Parathyroid adenoma (tissue), 2 donors: ENCODE results near the gene CYB561.

Experiments used
- H2AFZ ChIP-seq: fragments of 300-600 bp; sonication (generic); one replicate; pipeline ENCODE4 v1.7.0; 2017; ENCODE audit warnings: antibody characterized with exemption, mild to moderate bottlenecking
- H3K27ac ChIP-seq: fragments of 300-600 bp; sonication (generic); one replicate; pipeline ENCODE4 v1.7.0; 2017
- H3K27me3 ChIP-seq: fragments of 300-600 bp; sonication (generic); one replicate; pipeline ENCODE4 v1.7.0; 2017; ENCODE audit warnings: low read length; ENCODE audit not compliant: control insufficient read depth, insufficient read depth
- H3K36me3 ChIP-seq: fragments of 300-600 bp; sonication (generic); one replicate; pipeline ENCODE4 v1.7.0; 2017; ENCODE audit warnings: low read length; ENCODE audit not compliant: control insufficient read depth, insufficient read depth
- H3K4me1 ChIP-seq: fragments of 300-600 bp; sonication (generic); one replicate; pipeline ENCODE4 v1.7.0; 2017; ENCODE audit warnings: control low read depth
- H3K4me2 ChIP-seq: fragments of 300-600 bp; sonication (generic); one replicate; pipeline ENCODE4 v1.7.0; 2017; ENCODE audit warnings: low read length
- H3K4me3 ChIP-seq: fragments of 300-600 bp; sonication (generic); one replicate; pipeline ENCODE4 v1.7.0; 2017; ENCODE audit warnings: low read depth, low read length
- H3K79me2 ChIP-seq: fragments of 300-600 bp; sonication (generic); one replicate; pipeline ENCODE4 v1.7.0; 2017; ENCODE audit warnings: control low read depth
- H3K9ac ChIP-seq: fragments of 300-600 bp; sonication (generic); one replicate; pipeline ENCODE4 v1.7.0; 2017; ENCODE audit warnings: mild to moderate bottlenecking
- H3K9me3 ChIP-seq: fragments of 300-600 bp; sonication (generic); one replicate; pipeline ENCODE4 v1.7.0; 2017; ENCODE audit warnings: low read length; ENCODE audit not compliant: control insufficient read depth
- TF ChIP-seq, protein P1 (sequence below): fragments of 300-600 bp; sonication (generic); IDR thresholded peaks from one replicate; pipeline ENCODE4 v1.7.0; 2017; ENCODE audit warnings: antibody characterized with exemption, mild to moderate bottlenecking
- donor health status: primary hyperparathyroidism.

Gene CYB561

DNA sequence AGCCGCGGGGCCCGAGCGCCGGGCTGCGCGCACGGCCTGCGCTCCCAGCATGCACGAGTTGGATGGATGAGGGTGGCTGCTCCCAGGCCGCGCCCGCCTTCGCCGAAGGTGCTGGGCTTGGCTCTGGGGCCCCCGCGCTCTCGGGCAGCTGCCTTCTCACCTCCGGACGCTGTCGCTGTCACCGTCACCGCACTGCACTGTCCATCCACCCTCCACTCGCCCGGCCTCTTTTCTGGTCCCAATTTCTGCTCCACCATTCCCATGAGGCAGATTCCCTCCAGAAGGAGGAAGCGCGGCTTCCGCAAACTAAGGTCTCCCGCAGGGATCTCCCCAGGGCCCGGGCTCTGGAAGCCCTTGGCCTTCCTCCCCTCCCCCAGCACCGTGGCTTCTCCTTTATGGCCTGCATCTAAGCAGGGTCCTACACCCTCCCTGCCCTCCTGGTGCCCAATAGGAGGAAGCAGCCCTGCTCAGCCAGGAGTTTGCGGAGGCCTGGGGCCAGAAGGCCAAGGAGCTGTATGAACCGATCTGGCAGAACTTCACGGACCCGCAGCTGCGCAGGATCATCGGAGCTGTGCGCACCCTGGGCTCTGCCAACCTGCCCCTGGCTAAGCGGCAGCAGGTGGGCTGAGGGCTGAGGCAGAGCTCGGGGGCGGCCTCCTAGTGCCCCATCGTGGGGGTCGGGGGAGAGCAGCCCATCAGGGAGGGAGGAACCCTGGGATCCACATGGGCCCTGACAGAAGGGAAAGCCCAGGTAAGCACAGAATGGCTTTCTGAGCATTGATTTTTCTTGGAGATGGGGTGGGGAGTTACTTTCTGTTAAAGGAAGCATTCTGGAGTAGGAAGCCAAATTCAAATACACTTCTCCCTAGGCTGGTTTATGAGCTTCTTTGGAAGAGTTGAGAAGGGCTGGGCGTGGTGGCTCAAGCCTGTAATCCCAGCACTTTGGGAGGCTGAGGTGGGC is 31.7 kb upstream of the CYB561 start:
- no peaks in the 10 kb centered on the region for H3K9me3 ChIP-seq
- peak overlapping the region; percentile 35 for H3K4me3 ChIP-seq
- H2AFZ ChIP-seq, result peak overlapping the region; percentile 51
- peak overlapping the region; percentile 79 for H3K4me2 ChIP-seq
- H3K79me2 ChIP-seq, result peaks cover 5% of the 10 kb centered on the region
- TF ChIP-seq, protein P1, sequence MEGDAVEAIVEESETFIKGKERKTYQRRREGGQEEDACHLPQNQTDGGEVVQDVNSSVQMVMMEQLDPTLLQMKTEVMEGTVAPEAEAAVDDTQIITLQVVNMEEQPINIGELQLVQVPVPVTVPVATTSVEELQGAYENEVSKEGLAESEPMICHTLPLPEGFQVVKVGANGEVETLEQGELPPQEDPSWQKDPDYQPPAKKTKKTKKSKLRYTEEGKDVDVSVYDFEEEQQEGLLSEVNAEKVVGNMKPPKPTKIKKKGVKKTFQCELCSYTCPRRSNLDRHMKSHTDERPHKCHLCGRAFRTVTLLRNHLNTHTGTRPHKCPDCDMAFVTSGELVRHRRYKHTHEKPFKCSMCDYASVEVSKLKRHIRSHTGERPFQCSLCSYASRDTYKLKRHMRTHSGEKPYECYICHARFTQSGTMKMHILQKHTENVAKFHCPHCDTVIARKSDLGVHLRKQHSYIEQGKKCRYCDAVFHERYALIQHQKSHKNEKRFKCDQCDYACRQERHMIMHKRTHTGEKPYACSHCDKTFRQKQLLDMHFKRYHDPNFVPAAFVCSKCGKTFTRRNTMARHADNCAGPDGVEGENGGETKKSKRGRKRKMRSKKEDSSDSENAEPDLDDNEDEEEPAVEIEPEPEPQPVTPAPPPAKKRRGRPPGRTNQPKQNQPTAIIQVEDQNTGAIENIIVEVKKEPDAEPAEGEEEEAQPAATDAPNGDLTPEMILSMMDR, result no peak
- H3K36me3 ChIP-seq, result no peaks in the 10 kb centered on the region
- peaks cover 63% of the 10 kb centered on the region for H3K4me1 ChIP-seq
- no peaks in the 10 kb centered on the region for H3K27me3 ChIP-seq
- peak overlapping the region; percentile 97 for H3K27ac ChIP-seq
- peak overlapping the region; percentile 77 for H3K9ac ChIP-seq

DNA sequence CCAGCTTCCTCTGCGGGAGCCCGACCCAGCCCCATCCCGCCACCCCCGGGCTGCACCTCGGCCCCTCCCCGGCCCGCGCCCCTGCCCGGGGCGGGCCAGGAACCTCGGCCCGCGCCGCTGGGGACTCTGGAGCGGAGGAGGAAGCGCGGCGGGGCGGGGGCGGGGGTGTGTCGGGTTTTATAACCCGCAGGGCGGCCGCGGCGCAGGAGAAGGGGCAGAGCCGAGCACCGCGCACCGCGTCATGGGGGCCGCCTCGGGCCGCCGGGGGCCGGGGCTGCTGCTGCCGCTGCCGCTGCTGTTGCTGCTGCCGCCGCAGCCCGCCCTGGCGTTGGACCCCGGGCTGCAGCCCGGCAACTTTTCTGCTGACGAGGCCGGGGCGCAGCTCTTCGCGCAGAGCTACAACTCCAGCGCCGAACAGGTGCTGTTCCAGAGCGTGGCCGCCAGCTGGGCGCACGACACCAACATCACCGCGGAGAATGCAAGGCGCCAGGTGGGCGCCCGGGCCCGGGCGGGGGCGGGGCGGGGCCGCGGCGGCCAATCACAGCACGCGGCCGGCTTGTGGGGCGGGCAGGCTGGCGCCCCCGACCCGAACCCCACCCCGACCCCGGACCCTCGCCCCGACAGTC is 30.9 kb upstream of the CYB561 start, which contains the start of gene ACE:
ACE (plus strand) TSS at position 208 of the 626 bp plus-strand sequence; CDS start at position 242, 34 bp downstream.
- H3K4me1 ChIP-seq, result peaks cover 64% of the 10 kb centered on the region
- TF ChIP-seq, protein P1, result no peak

DNA sequence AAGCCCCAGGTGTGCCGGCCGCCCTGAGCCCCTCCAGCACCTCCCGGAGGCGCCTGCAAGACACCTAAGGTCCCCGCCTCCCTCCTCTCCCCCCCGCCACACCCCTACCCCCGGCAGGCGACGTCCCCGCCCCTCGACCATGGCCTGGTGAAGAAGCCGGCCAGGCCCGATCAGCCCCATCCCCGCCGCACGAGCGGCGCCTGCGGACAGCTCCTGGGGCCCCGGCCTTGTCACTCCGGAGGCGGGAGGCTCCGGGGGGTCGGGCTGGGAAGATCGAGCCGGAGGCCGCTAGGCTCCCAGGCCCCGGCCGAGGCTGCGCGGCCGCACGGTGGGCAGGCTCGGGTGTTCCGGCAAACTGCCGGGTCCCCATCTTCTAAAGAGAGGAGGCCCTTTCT is 30.4 kb upstream of the CYB561 start:
- Histone ChIP-seq H3K27ac (peak overlapping the region; percentile 97), H2AFZ (peak overlapping the region; percentile 73), H3K4me2 (peak overlapping the region; percentile 79), H3K27me3 (no peaks in the 10 kb centered on the region), H3K9ac (peak overlapping the region; percentile 61), H3K4me1 (peaks cover 66% of the 10 kb centered on the region), H3K36me3 (no peaks in the 10 kb centered on the region), H3K79me2 (peaks cover 5% of the 10 kb centered on the region), H3K9me3 (no peaks in the 10 kb centered on the region), H3K4me3 (peak overlapping the region; percentile 31)
- TF ChIP-seq, protein P1, result peak; percentile 6

More for the DNA sequence above, 30.9 kb upstream of the CYB561 start, which contains the start of gene ACE:
- Histone ChIP-seq H3K4me2 (peak within 1 kb of the TSS; percentile 79), H2AFZ (peak within 1 kb of the TSS; percentile 73), H3K27me3 (no peaks in the 10 kb centered on the region), H3K79me2 (peaks cover 5% of the 10 kb centered on the region), H3K9ac (peak within 1 kb of the TSS; percentile 77), H3K9me3 (no peaks in the 10 kb centered on the region), H3K36me3 (no peaks in the 10 kb centered on the region), H3K27ac (peak within 1 kb of the TSS; percentile 97), H3K4me3 (peak within 1 kb of the TSS; percentile 35)

DNA sequence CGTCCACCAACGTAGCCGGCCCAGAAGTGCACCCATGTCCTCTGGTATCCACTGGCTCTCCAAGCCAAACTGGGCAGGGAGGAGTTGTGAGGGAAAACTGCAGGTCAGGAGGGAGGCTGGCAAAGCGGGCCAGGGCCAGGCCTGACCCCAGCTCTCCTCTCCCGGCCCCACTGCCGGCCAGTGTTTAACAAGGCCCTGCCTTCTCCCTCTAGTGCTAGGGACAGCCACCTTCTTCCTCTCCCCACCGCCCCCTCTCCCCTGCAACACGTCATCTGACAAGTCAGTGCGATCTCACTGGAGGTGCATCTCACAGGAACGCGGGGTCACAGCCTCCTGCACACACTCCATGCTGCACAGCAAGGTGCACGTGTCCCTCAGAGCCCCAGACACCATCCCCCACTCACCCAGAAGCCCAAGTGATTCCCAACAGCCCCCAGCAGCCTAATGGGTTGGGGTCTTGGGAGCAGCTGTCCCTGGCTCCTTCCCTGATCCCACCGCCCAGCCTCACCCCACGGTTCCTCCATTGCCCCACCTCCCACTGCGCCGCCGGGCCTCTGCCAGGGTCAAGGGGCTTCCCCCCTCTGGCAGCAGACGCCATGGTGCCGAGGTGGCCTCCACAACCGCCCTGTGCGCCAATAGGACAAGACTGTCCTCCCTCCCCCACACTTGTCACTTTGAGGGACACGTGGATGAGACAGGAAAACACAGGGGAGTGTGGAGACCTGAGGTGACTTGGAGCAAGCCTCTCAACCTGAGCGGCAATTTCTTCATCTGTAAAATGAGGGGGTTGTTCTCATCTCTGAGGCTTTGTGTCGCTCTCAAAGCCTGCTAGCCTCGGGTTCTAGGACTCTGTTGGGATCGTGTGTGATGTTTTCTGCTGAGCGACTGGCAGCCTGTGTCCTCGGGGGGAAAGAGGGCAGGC is 29.6 kb upstream of the CYB561 start:
- peak overlapping the region; percentile 73 for H2AFZ ChIP-seq
- peak overlapping the region; percentile 51 for H3K4me2 ChIP-seq
- no peaks in the 10 kb centered on the region for H3K9me3 ChIP-seq
- H3K27ac ChIP-seq, result peak overlapping the region; percentile 97
- H3K79me2 ChIP-seq, result peaks cover 5% of the 10 kb centered on the region
- no peaks in the 10 kb centered on the region for H3K36me3 ChIP-seq
- H3K4me1 ChIP-seq, result peaks cover 63% of the 10 kb centered on the region
- H3K9ac ChIP-seq, result peak overlapping the region; percentile 9
- TF ChIP-seq, protein P1, result no peak
- no peak overlapping the region for H3K4me3 ChIP-seq
- no peaks in the 10 kb centered on the region for H3K27me3 ChIP-seq
